Measurements from ENCODE around the gene FAM180A.

Gene FAM180A

DNA sequence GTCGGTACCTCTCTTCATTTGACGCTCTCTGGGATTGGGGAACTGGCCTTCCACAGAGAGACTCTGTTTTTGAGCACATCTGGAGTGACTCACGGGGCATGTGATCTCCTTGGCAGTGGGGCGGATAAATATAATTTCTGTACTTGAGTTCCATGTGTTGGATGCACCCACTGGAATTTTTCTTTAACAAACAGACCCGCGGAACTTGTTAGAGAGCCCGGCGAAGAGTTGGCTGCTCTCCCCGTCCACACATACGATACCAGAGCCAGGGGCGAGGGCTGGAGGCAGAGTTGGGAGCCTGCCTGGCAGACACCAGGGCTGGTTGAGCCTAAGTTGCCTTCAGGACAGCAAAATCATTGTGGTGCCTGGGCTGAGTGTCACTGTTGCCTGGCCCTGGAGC, at the start of gene FAM180A:
Gene FAM180A, minus strand, starts transcription at position 44 of the 400 bp plus-strand sequence. CDS start 233 bp downstream, outside the sequence.
- TF ChIP-seq, protein P1, sequence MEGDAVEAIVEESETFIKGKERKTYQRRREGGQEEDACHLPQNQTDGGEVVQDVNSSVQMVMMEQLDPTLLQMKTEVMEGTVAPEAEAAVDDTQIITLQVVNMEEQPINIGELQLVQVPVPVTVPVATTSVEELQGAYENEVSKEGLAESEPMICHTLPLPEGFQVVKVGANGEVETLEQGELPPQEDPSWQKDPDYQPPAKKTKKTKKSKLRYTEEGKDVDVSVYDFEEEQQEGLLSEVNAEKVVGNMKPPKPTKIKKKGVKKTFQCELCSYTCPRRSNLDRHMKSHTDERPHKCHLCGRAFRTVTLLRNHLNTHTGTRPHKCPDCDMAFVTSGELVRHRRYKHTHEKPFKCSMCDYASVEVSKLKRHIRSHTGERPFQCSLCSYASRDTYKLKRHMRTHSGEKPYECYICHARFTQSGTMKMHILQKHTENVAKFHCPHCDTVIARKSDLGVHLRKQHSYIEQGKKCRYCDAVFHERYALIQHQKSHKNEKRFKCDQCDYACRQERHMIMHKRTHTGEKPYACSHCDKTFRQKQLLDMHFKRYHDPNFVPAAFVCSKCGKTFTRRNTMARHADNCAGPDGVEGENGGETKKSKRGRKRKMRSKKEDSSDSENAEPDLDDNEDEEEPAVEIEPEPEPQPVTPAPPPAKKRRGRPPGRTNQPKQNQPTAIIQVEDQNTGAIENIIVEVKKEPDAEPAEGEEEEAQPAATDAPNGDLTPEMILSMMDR (IDR thresholded peaks at IDR 0.05; ENCODE audit: low read depth, low read length): no peak
- TF ChIP-seq MYC (IDR thresholded peaks at IDR 0.05; ENCODE audit: low read depth, low read length): no peak
- TF ChIP-seq, protein P2, sequence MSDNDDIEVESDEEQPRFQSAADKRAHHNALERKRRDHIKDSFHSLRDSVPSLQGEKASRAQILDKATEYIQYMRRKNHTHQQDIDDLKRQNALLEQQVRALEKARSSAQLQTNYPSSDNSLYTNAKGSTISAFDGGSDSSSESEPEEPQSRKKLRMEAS (IDR thresholded peaks at IDR 0.05; ENCODE audit: low read depth, low read length): no peak
- no peak for TF ChIP-seq POLR2A (IDR thresholded peaks at IDR 0.05; ENCODE audit: extremely low read depth, insufficient read length)
- no peak within 1 kb of the TSS for H3K4me3 ChIP-seq (ENCODE audit: low read depth, low read length)
- DNase-seq (ENCODE audit: low read depth): no peak

DNA sequence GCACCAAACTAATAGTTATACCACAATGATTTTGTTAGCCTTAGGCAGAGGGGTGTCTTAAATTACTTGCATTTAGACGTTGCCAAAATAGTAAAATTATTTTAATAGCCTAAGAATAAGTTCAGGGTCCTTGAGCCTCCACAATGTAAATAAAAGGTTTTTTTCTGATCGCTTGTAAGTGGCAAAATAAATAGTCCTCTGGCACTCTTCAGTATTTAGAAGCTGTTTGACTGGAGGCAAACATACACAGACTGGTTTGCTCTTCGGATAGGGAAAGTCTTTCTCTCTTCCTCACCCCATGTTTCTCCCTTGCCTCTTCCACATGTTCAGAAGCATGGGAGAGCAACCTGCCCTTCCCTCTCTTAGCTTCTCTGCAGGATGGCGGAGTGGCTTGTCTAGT, 49.5 kb upstream of the FAM180A start:
- no peak overlapping the region for H3K4me3 ChIP-seq (ENCODE audit: low read depth, low read length)
- DNase-seq (ENCODE audit: low read depth): no peak
- TF ChIP-seq, protein P2 (IDR thresholded peaks at IDR 0.05; ENCODE audit: low read depth, low read length): no peak
- no peak for TF ChIP-seq MYC (IDR thresholded peaks at IDR 0.05; ENCODE audit: low read depth, low read length)
- TF ChIP-seq POLR2A (IDR thresholded peaks at IDR 0.05; ENCODE audit: extremely low read depth, insufficient read length): no peak
- TF ChIP-seq, protein P1 (IDR thresholded peaks at IDR 0.05; ENCODE audit: low read depth, low read length): no peak

DNA sequence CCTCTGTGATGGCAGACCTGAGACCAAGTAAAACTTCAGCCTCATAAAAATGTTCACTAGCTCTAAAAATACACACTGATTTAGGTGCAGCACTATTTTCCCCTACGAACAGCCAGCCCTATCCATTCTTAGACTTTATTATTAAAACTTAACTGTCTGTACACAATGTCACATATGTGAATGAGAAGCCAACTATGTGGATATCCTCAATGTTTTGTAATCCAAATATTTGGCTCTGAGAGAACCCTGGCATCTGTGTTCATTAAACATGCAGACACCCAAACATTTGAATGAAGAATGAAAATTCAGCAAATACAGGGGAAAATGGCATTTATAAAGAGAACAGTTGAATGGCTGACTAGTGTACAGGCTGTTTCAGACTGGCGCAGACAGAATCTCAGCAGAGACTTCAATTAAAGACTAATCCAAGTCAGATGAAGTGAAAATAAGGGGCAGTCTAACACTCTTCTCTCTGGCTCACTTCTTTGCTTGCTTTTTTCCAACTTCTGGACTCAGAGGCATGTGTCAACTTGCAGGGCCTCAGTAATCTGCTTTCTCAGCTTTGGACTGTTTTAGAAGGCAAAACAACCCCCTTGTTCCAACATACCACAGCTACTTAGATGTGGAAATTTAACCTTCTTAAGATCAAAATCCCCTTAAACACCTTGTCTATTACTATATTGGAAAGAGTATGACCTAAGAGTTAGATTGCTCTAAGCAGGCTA, 47.4 kb upstream of the FAM180A start:
- TF ChIP-seq, protein P1 (IDR thresholded peaks at IDR 0.05; ENCODE audit: low read depth, low read length): no peak
- TF ChIP-seq MYC (IDR thresholded peaks at IDR 0.05; ENCODE audit: low read depth, low read length): no peak
- TF ChIP-seq, protein P2 (IDR thresholded peaks at IDR 0.05; ENCODE audit: low read depth, low read length): no peak
- no peak for TF ChIP-seq POLR2A (IDR thresholded peaks at IDR 0.05; ENCODE audit: extremely low read depth, insufficient read length)
- H3K4me3 ChIP-seq (ENCODE audit: low read depth, low read length): no peak overlapping the region
- DNase-seq (ENCODE audit: low read depth): no peak

DNA sequence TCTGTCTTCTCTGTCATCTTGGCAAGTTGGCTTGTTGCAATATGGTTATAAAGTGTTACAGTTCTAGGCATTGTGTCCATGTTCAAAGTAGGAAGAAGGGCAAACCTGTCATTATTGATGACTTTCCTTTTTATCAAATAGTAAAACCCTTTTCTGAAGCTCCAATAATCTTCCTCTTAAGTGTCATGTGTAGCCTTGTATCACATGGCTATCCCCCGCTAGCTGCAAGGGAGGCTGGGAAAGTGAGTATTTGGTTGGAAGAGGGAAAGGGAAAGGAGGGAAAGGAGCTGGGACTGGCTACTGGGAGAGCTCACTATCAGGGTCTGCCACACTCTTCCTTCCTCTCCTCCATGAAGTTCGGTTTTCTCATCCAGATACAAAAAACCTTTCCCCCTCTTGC, 45.2 kb upstream of the FAM180A start:
- DNase-seq (ENCODE audit: low read depth): no peak
- no peak for TF ChIP-seq MYC (IDR thresholded peaks at IDR 0.05; ENCODE audit: low read depth, low read length)
- TF ChIP-seq, protein P2 (IDR thresholded peaks at IDR 0.05; ENCODE audit: low read depth, low read length): no peak
- TF ChIP-seq, protein P1 (IDR thresholded peaks at IDR 0.05; ENCODE audit: low read depth, low read length): no peak
- no peak for TF ChIP-seq POLR2A (IDR thresholded peaks at IDR 0.05; ENCODE audit: extremely low read depth, insufficient read length)
- no peak overlapping the region for H3K4me3 ChIP-seq (ENCODE audit: low read depth, low read length)

DNA sequence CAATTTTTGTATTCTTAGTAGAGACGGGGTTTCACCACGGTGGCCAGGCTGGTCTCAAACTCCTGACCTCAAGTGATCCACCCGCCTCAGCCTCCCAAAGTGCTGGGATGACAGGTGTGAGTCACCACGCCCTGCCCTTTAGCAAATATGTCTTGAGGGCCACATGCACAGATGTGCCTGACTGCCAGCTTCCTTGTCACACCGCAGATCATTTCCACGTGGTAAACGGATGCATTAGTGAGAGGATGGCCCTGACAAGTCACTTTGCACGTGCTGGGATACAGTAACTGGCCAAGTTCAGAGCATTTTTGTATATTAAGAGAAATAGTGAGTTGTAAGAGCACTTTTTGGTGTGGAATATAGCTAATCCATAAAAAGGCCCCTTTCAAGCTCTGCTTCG, 44.3 kb upstream of the FAM180A start:
- H3K4me3 ChIP-seq (ENCODE audit: low read depth, low read length): no peak overlapping the region
- DNase-seq (ENCODE audit: low read depth): no peak
- TF ChIP-seq, protein P1 (IDR thresholded peaks at IDR 0.05; ENCODE audit: low read depth, low read length): no peak
- TF ChIP-seq, protein P2 (IDR thresholded peaks at IDR 0.05; ENCODE audit: low read depth, low read length): no peak
- TF ChIP-seq MYC (IDR thresholded peaks at IDR 0.05; ENCODE audit: low read depth, low read length) (no peak), POLR2A (IDR thresholded peaks at IDR 0.05; ENCODE audit: extremely low read depth, insufficient read length) (no peak)
